IMR-90 (cell line): Measurements from ENCODE around the gene BCAT1. TPM values are rescaled to one million over a fixed set of nuclear protein-coding genes. Genes with fewer than 3 reads are reported as not detected.
A peak's percentile ranks its signal among the peaks of the same experiment; 100 is the strongest.

Experiments
- ATAC-seq: fragments of 200-7000 bp; cut with Tn5 transposase; 2 replicates; pipeline ENCODE4 v1.9.1; 2020; ENCODE audit warnings: low read depth, mild to moderate bottlenecking, moderate library complexity
- BruUV-seq: library from RNA; stranded (reverse); fragments of 400-500 nt; replicated peaks from 2 replicates; lab custom pipeline; 2021; lab: Mats Ljungman, UMichigan
- CTCF ChIA-PET: fragments of 300-600 bp; formaldehyde crosslinking; extraction: SDS; loops from one replicate; lab custom pipeline; 2021; ENCODE audit warnings: antibody characterized with exemption; lab: Yijun Ruan, JAX
- POLR2A ChIA-PET: fragments of 300-600 bp; sonication (Branson Sonifier 250); formaldehyde crosslinking; loops from one replicate; lab custom pipeline; 2022; ENCODE audit warnings: antibody characterized with exemption; ENCODE audit not compliant: unreplicated experiment; lab: Charles Lee
- DNase-seq: peaks from one replicate; pipeline ENCODE4 v3.0.0; 2013
- H2AFZ ChIP-seq: replicated peaks from 2 replicates; pipeline ENCODE3; 2013; ENCODE audit warnings: low read length, mild to moderate bottlenecking; ENCODE audit not compliant: poor library complexity
- H2AK5ac ChIP-seq: 2 replicates; pipeline ENCODE4 v1.6.1; 2013; ENCODE audit warnings: low read depth, low read length, inconsistent platforms
- H2AK9ac ChIP-seq: replicated peaks from 2 replicates; pipeline ENCODE3; 2013; ENCODE audit warnings: mild to moderate bottlenecking, low read depth, low read length, moderate library complexity; ENCODE audit not compliant: poor library complexity
- H2BK120ac ChIP-seq: 2 replicates; pipeline ENCODE4 v1.6.1; 2013; ENCODE audit warnings: low read depth, low read length, inconsistent platforms
- H2BK15ac ChIP-seq: 3 replicates; pipeline ENCODE4 v1.6.1; 2013; ENCODE audit warnings: low read depth, low read length, inconsistent platforms
- H2BK20ac ChIP-seq: 2 replicates; pipeline ENCODE4 v1.6.1; 2013; ENCODE audit warnings: low read depth, mild to moderate bottlenecking, inconsistent platforms, low read length, moderate library complexity
- H2BK5ac ChIP-seq: 2 replicates; pipeline ENCODE4 v1.6.1; 2013; ENCODE audit warnings: mild to moderate bottlenecking, low read depth, low read length, inconsistent platforms; ENCODE audit not compliant: poor library complexity, severe bottlenecking
- H3K14ac ChIP-seq: replicated peaks from 2 replicates; pipeline ENCODE4 v1.6.1; 2013; ENCODE audit warnings: low read depth, low read length, inconsistent platforms
- H3K18ac ChIP-seq: 2 replicates; pipeline ENCODE4 v1.6.1; 2013; ENCODE audit warnings: low read depth, low read length, control low read depth
- H3K23ac ChIP-seq: 2 replicates; pipeline ENCODE4 v1.6.1; 2013; ENCODE audit warnings: low read depth, low read length, inconsistent platforms
- H3K27ac ChIP-seq: 2 replicates; pipeline ENCODE4 v1.5.1; 2013; ENCODE audit warnings: mild to moderate bottlenecking, control low read depth, low read length; ENCODE audit not compliant: insufficient read depth
- H3K27me3 ChIP-seq: 2 replicates; pipeline ENCODE4 v1.6.1; 2013; ENCODE audit warnings: low read length; ENCODE audit not compliant: control insufficient read depth, insufficient read depth
- H3K36me3 ChIP-seq: 2 replicates; pipeline ENCODE4 v1.6.1; 2013; ENCODE audit warnings: low read length, mixed read lengths; ENCODE audit not compliant: control insufficient read depth, insufficient read depth
- H3K4ac ChIP-seq: 2 replicates; pipeline ENCODE4 v1.6.1; 2013; ENCODE audit warnings: low read depth, low read length, inconsistent platforms
- H3K4me1 ChIP-seq: 2 replicates; pipeline ENCODE4 v1.6.1; 2013; ENCODE audit warnings: low read length, mixed read lengths; ENCODE audit not compliant: control insufficient read depth, insufficient read depth
- H3K4me2 ChIP-seq: 2 replicates; pipeline ENCODE4 v1.6.1; 2013; ENCODE audit warnings: low read depth, mild to moderate bottlenecking, control low read depth, low read length, moderate library complexity
- H3K4me3 ChIP-seq: 2 replicates; pipeline ENCODE4 v1.5.1; 2013; ENCODE audit warnings: low read depth, mild to moderate bottlenecking, control low read depth, low read length, moderate library complexity; ENCODE audit not compliant: insufficient read depth
- H3K56ac ChIP-seq: 2 replicates; pipeline ENCODE4 v1.6.1; 2013; ENCODE audit warnings: low read length, inconsistent platforms; ENCODE audit not compliant: insufficient read depth; ENCODE audit errors: extremely low read depth
- H3K79me1 ChIP-seq, 2 experiments: 2 replicates each; pipeline ENCODE4 v1.6.1; 2013; ENCODE audit warnings: low read length in 2 of 2, inconsistent platforms in 1 of 2, low read depth in 1 of 2
- H3K9ac ChIP-seq: 2 replicates; pipeline ENCODE4 v1.6.1; 2013; ENCODE audit warnings: low read depth, low read length, control low read depth
- H3K9me1 ChIP-seq: 2 replicates; pipeline ENCODE4 v1.6.1; 2013; ENCODE audit warnings: low read length, inconsistent platforms; ENCODE audit not compliant: insufficient read depth
- H3K9me3 ChIP-seq: 2 replicates; pipeline ENCODE4 v1.6.1; 2013; ENCODE audit warnings: low read length; ENCODE audit not compliant: control insufficient read depth, insufficient read depth
- H4K20me1 ChIP-seq: 2 replicates; pipeline ENCODE4 v1.6.1; 2013; ENCODE audit warnings: low read length, inconsistent platforms; ENCODE audit not compliant: insufficient read depth
- H4K5ac ChIP-seq: 2 replicates; pipeline ENCODE4 v1.6.1; 2013; ENCODE audit warnings: mild to moderate bottlenecking, low read depth, low read length, control low read depth
- H4K8ac ChIP-seq, 2 experiments: 2 replicates each; pipeline ENCODE4 v1.6.1; 2013; ENCODE audit warnings: low read depth in 2 of 2, low read length in 2 of 2, control low read depth in 1 of 2, inconsistent platforms in 1 of 2
- H4K91ac ChIP-seq: 2 replicates; pipeline ENCODE4 v1.6.1; 2013; ENCODE audit warnings: low read depth, low read length, inconsistent platforms; ENCODE audit not compliant: insufficient read depth
- BHLHE40 ChIP-seq: fragments of 150-350 bp; IDR thresholded peaks from 2 replicates; pipeline ENCODE4 v1.6.1; 2016; ENCODE audit warnings: mild to moderate bottlenecking, low read depth, low read length
- CEBPB ChIP-seq: IDR thresholded peaks from 2 replicates; pipeline ENCODE4 v1.6.1; 2012; ENCODE audit warnings: low read depth, low read length, improper control_type of control experiment
- MAFK ChIP-seq: IDR thresholded peaks from 2 replicates; pipeline ENCODE4 v1.6.1; 2012; ENCODE audit warnings: low read depth, low read length, improper control_type of control experiment
- MXI1 ChIP-seq: IDR thresholded peaks from 2 replicates; pipeline ENCODE4 v1.6.1; 2012; ENCODE audit warnings: low read depth, mild to moderate bottlenecking, low read length, moderate library complexity, borderline replicate concordance
- WGBS, 2 experiments: methylation state at CpG; one replicate each; pipeline versions ENCODE4 v1.1.5 to v1.1.7; 2013; ENCODE audit warnings: missing lambda C conversion rate in 2 of 2; ENCODE audit not compliant: insufficient read length in 1 of 2; ENCODE audit errors: extremely low coverage in 2 of 2; 5-methylcytosine and 5-hydroxymethylcytosine counted together
- dilution Hi-C: fragments of 300-500 bp; cut with HindIII; formaldehyde crosslinking; loops from one replicate; pipeline ENCODE4 v1.14.3; 2018; ENCODE audit warnings: low sequenced_read_pairs; ENCODE audit not compliant: unreplicated experiment
- in situ Hi-C: fragments of 300-500 bp; cut with MboI; formaldehyde crosslinking; loops from 3 replicates; pipeline ENCODE4 v1.14.3; 2019; ENCODE audit warnings: low sequenced_read_pairs, inconsistent platforms, mixed read lengths
- intact Hi-C: fragments of 100-400 bp; cut with micrococcal nuclease; formaldehyde crosslinking; loops from 2 replicates; pipeline ENCODE4 v1.10.0; 2022
- polyA plus RNA-seq, 3 experiments: library from polyadenylated mRNA; depleted of rRNA; stranded (reverse); fragments of >200 nt; gene quantifications; 2 replicates each; pipeline ENCODE4 v1.2.3, GENCODE V29; 2012; ENCODE audit warnings: low replicate concordance in 1 of 3
- total RNA-seq: library from RNA; depleted of rRNA; stranded (reverse); fragments of >200 nt; gene quantifications from 2 replicates; pipeline ENCODE4 v1.2.3, GENCODE V29; 2012

BCAT1 gene
- total and polyA plus RNA-seq, 2 of the 4 experiments (the other 2 are of a cell fraction): 30.4 to 683 TPM

DNA sequence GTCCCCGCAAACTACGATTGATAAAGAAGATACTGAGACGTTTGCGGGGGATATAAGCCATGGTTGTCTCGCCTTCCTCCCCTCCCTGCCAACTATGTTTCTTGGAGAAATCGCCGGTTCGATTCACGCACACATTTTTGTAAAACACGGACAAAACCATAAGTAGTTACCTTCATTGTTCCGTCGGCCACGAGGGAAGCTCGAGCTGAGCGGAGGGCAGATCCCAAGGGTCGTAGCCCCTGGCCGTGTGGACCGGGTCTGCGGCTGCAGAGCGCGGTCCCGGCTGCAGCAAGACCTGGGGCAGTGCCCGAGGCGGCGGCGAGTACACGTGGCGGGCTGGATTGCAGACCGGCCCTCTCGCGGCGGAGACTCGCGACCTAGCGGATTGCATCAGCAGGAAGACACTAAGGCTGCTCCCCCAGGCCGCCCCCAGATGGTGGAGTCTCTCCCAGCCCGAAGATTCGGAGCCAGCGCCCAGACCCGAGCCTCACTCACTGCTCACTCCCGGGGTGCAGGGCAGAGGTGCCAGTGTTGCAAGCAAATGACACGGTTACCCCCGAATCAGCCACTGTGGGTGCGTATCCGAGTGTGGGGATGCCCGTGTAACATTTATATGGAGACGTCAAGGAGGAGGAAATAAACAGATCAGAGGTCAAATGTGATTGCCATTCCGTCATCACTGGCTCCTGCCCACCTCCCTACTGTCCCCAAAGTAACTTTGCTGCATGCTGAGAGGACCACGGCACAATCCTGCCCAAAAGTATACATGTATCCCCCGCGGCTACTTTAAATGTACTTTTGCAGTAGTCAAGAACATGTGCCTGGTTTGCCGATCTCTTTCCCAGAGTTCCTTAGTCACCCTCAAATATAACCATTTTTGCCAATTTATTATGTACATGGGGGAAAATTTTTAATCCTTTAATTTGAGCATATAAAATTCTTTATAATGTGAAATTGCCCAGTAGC lies at the start of gene BCAT1 (continued):
- TF ChIP-seq CEBPB: peak; percentile 98

DNA sequence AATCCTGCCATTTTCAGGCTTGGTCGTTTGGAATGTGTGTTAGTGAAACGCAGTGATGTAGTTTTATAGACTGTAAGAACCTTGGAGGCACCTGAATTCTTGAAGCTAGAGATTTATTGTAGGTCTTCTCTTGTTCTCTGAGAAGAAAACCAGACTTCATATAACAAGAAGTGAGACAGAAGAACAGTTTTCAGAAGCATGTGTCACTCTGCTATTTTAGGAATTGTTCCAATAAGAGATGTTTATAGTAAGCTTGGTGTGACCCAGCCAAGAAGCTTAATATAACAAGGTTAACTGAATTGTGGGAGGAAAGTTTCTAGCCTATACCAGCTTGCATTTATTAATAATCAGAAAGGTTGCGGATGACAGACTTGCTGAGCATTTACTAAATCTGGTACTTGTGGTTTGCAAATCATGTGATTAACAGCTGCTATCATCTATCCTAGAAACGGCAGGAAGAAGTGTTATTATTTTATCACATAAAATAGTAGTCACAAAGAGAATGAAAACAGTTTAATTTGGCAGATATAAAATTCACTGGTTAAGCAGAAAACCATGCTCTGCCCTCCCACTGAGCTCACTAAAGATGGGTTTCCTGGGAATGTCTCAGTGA lies 49.2 kb upstream of the BCAT1 start:
- Histone ChIP-seq H3K79me1 (no peaks in the 10 kb centered on the region), H3K18ac (no peak overlapping the region), H2AK5ac (no peak overlapping the region), H3K36me3 (no peaks in the 10 kb centered on the region), H3K23ac (peak overlapping the region; percentile 82; the same call in 1 of the 2 replicates), H3K9me3 (no peaks in the 10 kb centered on the region), H3K27me3 (no peaks in the 10 kb centered on the region), H4K5ac (no peak overlapping the region), H3K4me1 (peaks cover 4% of the 10 kb centered on the region; the same call in 1 of the 2 replicates), H3K4me2 (peak overlapping the region; percentile 84), H2AFZ (no peak overlapping the region), H3K9me1 (no peaks in the 10 kb centered on the region), H3K14ac (0 out of 2 replicates have a peak overlapping the region, but pooled peaks have one; percentile 32), H2BK15ac (no peak overlapping the region), H2BK5ac (peak overlapping the region; percentile 37), H3K56ac (no peak overlapping the region; the same call in 1 of the 2 replicates), H4K91ac (no peak overlapping the region), H2BK20ac (peak overlapping the region; percentile 66), H3K4ac (peak overlapping the region; percentile 22; the same call in 1 of the 2 replicates), H4K20me1 (peaks cover 3% of the 10 kb centered on the region; the same call in 1 of the 2 replicates), H3K27ac (no peak overlapping the region), H4K8ac (peak overlapping the region in 1 of 2 experiments; percentile 55; a peak in 1 of 4 replicates), H2AK9ac (no peak overlapping the region), H3K9ac (no peak overlapping the region), H2BK120ac (0 out of 2 replicates have a peak overlapping the region, but pooled peaks have one; percentile 55), H3K4me3 (no peak overlapping the region)
- peak; percentile 85 for ATAC-seq
- in situ Hi-C loops: loop anchor here (10.0 to 25.0 kb wide), 2 partner anchors 397 to 1039 kb away; no protein-coding TSS in a partner anchor
- ChIA-PET CTCF (interaction anchor here (0.5 to 0.9 kb wide), 4 partner anchors 11 to 391 kb away, joined by 3 to 5 read pairs (median 3); no protein-coding TSS in a partner anchor), POLR2A (no interaction called here)
- no CpG with 5 or more reads among the region's 4 CpGs for WGBS, 2 experiments
- dilution Hi-C loops: no loop called here
- intact Hi-C loops: no loop called here
- BruUV-seq: no TSS peak
- TF ChIP-seq BHLHE40 (0 out of 2 replicates have a peak, but pooled peaks have one; percentile 57), MAFK (peak; percentile 19; the same call in 1 of the 2 replicates), MXI1 (no peak)
- DNase-seq: peak; percentile 91
